H1 (cell line): Measurements from ENCODE around the gene PLP2. TPM values are rescaled to one million over a fixed set of nuclear protein-coding genes. Genes with fewer than 3 reads are reported as not detected.

Experiments
- CTCF ChIA-PET: fragments of 300-600 bp; sonication (Branson Sonifier 250); formaldehyde crosslinking; loops from one replicate; lab custom pipeline; 2021; ENCODE audit not compliant: partially characterized antibody; lab: Charles Lee
- POLR2A ChIA-PET: fragments of 300-600 bp; sonication (Branson Sonifier 250); formaldehyde crosslinking; loops from one replicate; lab custom pipeline; 2021; ENCODE audit warnings: inconsistent platforms; ENCODE audit not compliant: partially characterized antibody; lab: Charles Lee
- DNase-seq, 2 experiments: peaks; one replicate each; pipeline versions ENCODE4 v3.0.0 to v3.0.0-alpha.2; 2010 to 2022; ENCODE audit warnings: low spot score in 2 of 2, low read depth in 1 of 2, mixed read lengths in 1 of 2
- FAIRE-seq: peaks from 2 replicates; lab custom pipeline; 2011; peaks lifted over from hg19 to GRCh38; lab: Jason Lieb, UNC
- H2AFZ ChIP-seq: 2 replicates; pipeline ENCODE4 v1.8.1; 2012; ENCODE audit warnings: low read length, inconsistent platforms
- H2AK5ac ChIP-seq: 2 replicates; pipeline ENCODE4 v1.6.1; 2013; ENCODE audit warnings: low read depth, low read length
- H2BK120ac ChIP-seq: replicated peaks from 2 replicates; pipeline ENCODE3; 2013; ENCODE audit warnings: low read depth, low read length, inconsistent platforms
- H2BK12ac ChIP-seq: 2 replicates; pipeline ENCODE4 v1.6.1; 2013; ENCODE audit warnings: low read depth, low read length
- H2BK15ac ChIP-seq: 2 replicates; pipeline ENCODE4 v1.6.1; 2013; ENCODE audit warnings: low read length
- H2BK20ac ChIP-seq: 2 replicates; pipeline ENCODE4 v1.6.1; 2013; ENCODE audit warnings: low read length
- H2BK5ac ChIP-seq: 2 replicates; pipeline ENCODE4 v1.6.1; 2013; ENCODE audit warnings: low read depth, low read length
- H3K14ac ChIP-seq: 2 replicates; pipeline ENCODE4 v1.6.1; 2013; ENCODE audit warnings: inconsistent platforms; ENCODE audit not compliant: insufficient read length
- H3K18ac ChIP-seq: 2 replicates; pipeline ENCODE4 v1.6.1; 2013; ENCODE audit warnings: low read length; ENCODE audit errors: extremely low read depth
- H3K23ac ChIP-seq: 2 replicates; pipeline ENCODE4 v1.6.1; 2013; ENCODE audit warnings: inconsistent platforms; ENCODE audit not compliant: insufficient read length
- H3K23me2 ChIP-seq: 2 replicates; pipeline ENCODE4 v1.6.1; 2013; ENCODE audit warnings: low read depth, low read length
- H3K27ac ChIP-seq: 2 replicates; pipeline ENCODE4 v1.6.1; 2011; ENCODE audit warnings: low read depth, low read length, inconsistent platforms
- H3K27me3 ChIP-seq, 4 experiments: replicated peaks in 1 of 4; 1 replicate in 1 of 4; 2 replicates in 3 of 4; pipeline versions ENCODE4 v1.6.1 to v1.8.1; 2011 to 2013; ENCODE audit warnings: low read length in 3 of 4, mild to moderate bottlenecking in 3 of 4, inconsistent platforms in 2 of 4, mixed read lengths in 2 of 4, moderate library complexity in 1 of 4; ENCODE audit not compliant: control insufficient read depth in 3 of 4, insufficient read depth in 3 of 4; ENCODE audit errors: extremely low read depth in 1 of 4
- H3K36me3 ChIP-seq, 4 experiments: 2 replicates each; pipeline versions ENCODE4 v1.6.1 to v1.8.1; 2011 to 2013; ENCODE audit warnings: mild to moderate bottlenecking in 4 of 4, low read length in 3 of 4, moderate library complexity in 2 of 4, control low read depth in 1 of 4, inconsistent platforms in 1 of 4; ENCODE audit not compliant: insufficient read depth in 4 of 4, control insufficient read depth in 2 of 4
- H3K4ac ChIP-seq: replicated peaks from 2 replicates; pipeline ENCODE3; 2013; ENCODE audit warnings: low read length, low read depth, mixed read lengths, inconsistent platforms; ENCODE audit not compliant: insufficient read length
- H3K4me1 ChIP-seq, 4 experiments: replicated peaks in 1 of 4; 1 replicate in 1 of 4; 2 replicates in 3 of 4; pipeline versions ENCODE4 v1.6.1 to v1.8.1; 2011 to 2013; ENCODE audit warnings: low read length in 3 of 4, inconsistent platforms in 2 of 4, mixed read lengths in 1 of 4; ENCODE audit not compliant: insufficient read depth in 4 of 4, control insufficient read depth in 3 of 4
- H3K4me2 ChIP-seq, 2 experiments: 2 replicates each; pipeline versions ENCODE4 v1.6.1 to v1.8.1; 2011 to 2013; ENCODE audit warnings: low read depth in 2 of 2, low read length in 2 of 2, control low read depth in 1 of 2, inconsistent platforms in 1 of 2, mild to moderate bottlenecking in 1 of 2; ENCODE audit not compliant: insufficient read depth in 1 of 2
- H3K4me3 ChIP-seq, 4 experiments: fragments of 200-600, 300-600 bp in 1 of 4; sonication (generic), shearing (Covaris generic), sonication (Bioruptor Twin) in 1 of 4; 2 replicates each; pipeline versions ENCODE4 v1.5.1 to v1.8.1; 2011 to 2016; ENCODE audit warnings: low read length in 4 of 4, low read depth in 3 of 4, control low read depth in 2 of 4, inconsistent platforms in 2 of 4, mild to moderate bottlenecking in 2 of 4, mixed read lengths in 1 of 4, moderate library complexity in 1 of 4; ENCODE audit not compliant: insufficient read depth in 2 of 4; ENCODE audit errors: extremely low read depth in 1 of 4
- H3K56ac ChIP-seq: replicated peaks from 2 replicates; pipeline ENCODE3; 2013; ENCODE audit warnings: low read depth, mild to moderate bottlenecking, mixed read lengths, low read length, inconsistent platforms; ENCODE audit not compliant: insufficient read length
- H3K79me1 ChIP-seq: 2 replicates; pipeline ENCODE4 v1.6.1; 2013; ENCODE audit warnings: low read depth, low read length, control low read depth
- H3K79me2 ChIP-seq, 2 experiments: 2 replicates each; pipeline versions ENCODE4 v1.6.1 to v1.8.1; 2012 to 2013; ENCODE audit warnings: low read length in 2 of 2, mild to moderate bottlenecking in 2 of 2, inconsistent platforms in 1 of 2; ENCODE audit not compliant: insufficient read depth in 2 of 2, control insufficient read depth in 1 of 2
- H3K9ac ChIP-seq, 4 experiments: replicated peaks in 1 of 4; 1 replicate in 1 of 4; 2 replicates in 3 of 4; pipeline versions ENCODE4 v1.6.1 to v1.8.1; 2011 to 2013; ENCODE audit warnings: low read depth in 3 of 4, low read length in 3 of 4, control low read depth in 2 of 4, mild to moderate bottlenecking in 2 of 4, moderate library complexity in 2 of 4, inconsistent platforms in 1 of 4; ENCODE audit errors: extremely low read depth in 1 of 4
- H3K9me3 ChIP-seq, 2 experiments: 2 replicates each; pipeline versions ENCODE4 v1.6.1 to v1.8.1; 2012 to 2013; ENCODE audit warnings: mild to moderate bottlenecking in 2 of 2, moderate library complexity in 2 of 2, control low read depth in 1 of 2, inconsistent platforms in 1 of 2, low read depth in 1 of 2, low read length in 1 of 2, mixed read lengths in 1 of 2; ENCODE audit not compliant: insufficient read depth in 2 of 2
- H4K20me1 ChIP-seq, 2 experiments: replicated peaks in 1 of 2; 2 replicates each; pipeline versions ENCODE3 to v1.8.1; 2011 to 2013; ENCODE audit warnings: inconsistent platforms in 2 of 2, low read length in 2 of 2, mild to moderate bottlenecking in 1 of 2; ENCODE audit not compliant: insufficient read depth in 2 of 2, control insufficient read depth in 1 of 2
- H4K5ac ChIP-seq: 2 replicates; pipeline ENCODE4 v1.6.1; 2013; ENCODE audit warnings: low read length, low read depth, mixed read lengths, inconsistent platforms; ENCODE audit not compliant: insufficient read length
- H4K8ac ChIP-seq: 2 replicates; pipeline ENCODE4 v1.8.0; 2013; ENCODE audit warnings: mild to moderate bottlenecking, moderate library complexity, low read length, inconsistent platforms; ENCODE audit not compliant: insufficient read depth; ENCODE audit errors: extremely low read depth
- H4K91ac ChIP-seq: replicated peaks from 2 replicates; pipeline ENCODE3; 2013; ENCODE audit warnings: low read length, mixed read lengths, inconsistent platforms; ENCODE audit not compliant: insufficient read length
- JUND ChIP-seq: IDR thresholded peaks from 2 replicates; pipeline ENCODE4 v1.6.1; 2011; ENCODE audit warnings: mild to moderate bottlenecking, improper control_type of control experiment, low read length
- RFX5 ChIP-seq: IDR thresholded peaks from 2 replicates; pipeline ENCODE4 v1.6.1; 2011; ENCODE audit warnings: low read depth, low read length, improper control_type of control experiment, borderline replicate concordance
- SP1 ChIP-seq: IDR thresholded peaks from 2 replicates; pipeline ENCODE4 v1.6.1; 2011; ENCODE audit warnings: low read depth, low read length
- SP2 ChIP-seq: IDR thresholded peaks from 2 replicates; pipeline ENCODE4 v1.6.1; 2012; ENCODE audit warnings: mild to moderate bottlenecking, low read length, inconsistent platforms
- TBP ChIP-seq: IDR thresholded peaks from 2 replicates; pipeline ENCODE4 v1.6.1; 2011; ENCODE audit warnings: low read depth, low read length, improper control_type of control experiment
- TCF12 ChIP-seq: IDR thresholded peaks from 2 replicates; pipeline ENCODE4 v1.6.1; 2011; ENCODE audit warnings: low read depth, mild to moderate bottlenecking, low read length
- polyA plus RNA-seq, 7 experiments: library from polyadenylated mRNA; depleted of rRNA in 3 of 7; stranded (reverse) in 5 of 7; unstranded in 2 of 7; fragments of >200 nt in 5 of 7; fragments of 200-250 nt in 2 of 7; gene quantifications; 1 replicate in 5 of 7; 2 replicates in 1 of 7; 4 replicates in 1 of 7; pipeline versions ENCODE4 v1.2.1 to v1.2.3, GENCODE V29; 2011 to 2013; ENCODE audit warnings: missing spikeins in 2 of 7, mixed read lengths in 2 of 7
- total RNA-seq: library from RNA; stranded (reverse); fragmentation: NEBNext Ultra II Directional; extraction: Animal tissue kit (Norgen Biotek cat#: 25700); gene quantifications from 2 replicates; pipeline ENCODE4 v1.2.1, GENCODE V29; 2021

Gene PLP2
- total and polyA plus RNA-seq, 2 of the 8 experiments (the other 6 are each of a cell fraction or from before 2014, with no cell fraction given) = 10.3 to 23.4 TPM

GRCh38 chrX:49220100-49220499, 48.4 kb downstream of the PLP2 start:
- Histone ChIP-seq H3K27me3 (no peaks in the 10 kb centered on the region), H3K23ac (no peak overlapping the region), H4K5ac (no peak overlapping the region), H3K56ac (no peak overlapping the region), H3K23me2 (peaks cover 4% of the 10 kb centered on the region; the same call in 1 of the 2 replicates), H3K27ac (no peak overlapping the region), H3K79me1 (no peaks in the 10 kb centered on the region), H2AFZ (no peak overlapping the region), H2BK5ac (no peak overlapping the region), H2BK20ac (no peak overlapping the region), H3K4me3 (no peak overlapping the region), H3K18ac (no peak overlapping the region), H2AK5ac (no peak overlapping the region), H2BK120ac (no peak overlapping the region), H2BK12ac (no peak overlapping the region), H3K36me3 (no peaks in the 10 kb centered on the region), H3K4me1 (no peaks in the 10 kb centered on the region), H4K8ac (no peak overlapping the region), H4K20me1 (no peaks in the 10 kb centered on the region), H4K91ac (no peak overlapping the region), H2BK15ac (no peak overlapping the region), H3K9ac (no peak overlapping the region), H3K4ac (no peak overlapping the region), H3K4me2 (no peak overlapping the region), H3K14ac (no peak overlapping the region), H3K79me2 (no peaks in the 10 kb centered on the region), H3K9me3 (no peaks in the 10 kb centered on the region)
- CTCF ChIA-PET = interaction anchor here (0.7 kb wide), 1 partner anchor 587 kb away, joined by 3 read pairs; no protein-coding TSS in a partner anchor
- no peak for TF ChIP-seq TCF12
- TF ChIP-seq RFX5 = no peak
- no peak for TF ChIP-seq JUND
- TF ChIP-seq TBP = no peak
- TF ChIP-seq SP1 = no peak
- TF ChIP-seq SP2 = no peak
- no peak for FAIRE-seq
- POLR2A ChIA-PET = no interaction called here
- DNase-seq = no peak
